A549 treated with AZD2906 at 1 μM for 4 hours (cell line): ENCODE measurements around the gene NIM1K. TPM values are rescaled to one million over a fixed set of nuclear protein-coding genes. Genes with fewer than 3 reads are reported as not detected.

Experiments used
- total RNA-seq: library from RNA; stranded (reverse); fragments of 200-300 nt; extraction: Qiagen RNA extraction; gene quantifications from 5 replicates; pipeline ENCODE4 v1.2.3, GENCODE V29; 2022

NIM1K gene
- 0.08 to 0.50 TPM (median 0.24 TPM) in 5 replicates for total RNA-seq

GRCh38 chr5:43191740-43192557 lies at the start of gene NIM1K:
Gene NIM1K, plus strand, starts transcription at chr5:43192225. Its CDS starts 53,551 bp downstream, at chr5:43245776.

GRCh38 chr5:43313035-43313853 lies 121.2 kb downstream of the NIM1K start, which contains the start of gene HMGCS1:
Gene HMGCS1, minus strand, starts transcription at chr5:43313412. Its CDS starts 14,447 bp downstream, at chr5:43298965.

Other genes with a start within 250 kb of the NIM1K start
- gene ANXA2R, start 151.9 kb upstream of the NIM1K start, total RNA-seq = 2.6 to 3.9 TPM (median 3.0 TPM) in 5 replicates
- gene ZNF131, start 71.3 kb upstream of the NIM1K start, total RNA-seq = 21.7 to 27.3 TPM (median 23.3 TPM) in 5 replicates
- gene HMGCS1, start 121.2 kb downstream of the NIM1K start, total RNA-seq = 49.7 to 66.3 TPM (median 53.2 TPM) in 5 replicates
- gene CCL28, start 220.2 kb downstream of the NIM1K start, total RNA-seq = 0.06 to 0.34 TPM (median 0.15 TPM) in 5 replicates